Activated CD8-positive, alpha-beta memory T cell treated with anti-CD3 and anti-CD28 coated beads, Interleukin-2, amount 10 ng/mL, durations not matched to agents 7 days and 5 days (primary cell): ENCODE measurements around the gene OBP2A. TPM values are rescaled to one million over a fixed set of nuclear protein-coding genes. Genes with fewer than 3 reads are reported as not detected.
A peak's percentile ranks its signal among the peaks of the same experiment; 100 is the strongest.
"Not testable (repeated sequence)": the region's sequence is repeated elsewhere in the genome, so short reads cannot be mapped to it uniquely, and the experiment has no call there.

ENCODE experiments used
- ATAC-seq: fragments of 150-1000 bp; cut with Tn5 transposase; one replicate; pipeline ENCODE4 v1.10.0; 2021; ENCODE audit warnings: moderate library complexity
- CTCF ChIA-PET: fragments of 350-600 bp; sonication (Branson Sonifier 250); formaldehyde crosslinking; loops from one replicate; lab custom pipeline; 2021; ENCODE audit warnings: antibody characterized with exemption; lab: Charles Lee
- DNase-seq: peaks from one replicate; pipeline ENCODE4 v3.0.0-alpha.2; 2020
- H3K27ac Mint-ChIP-seq: one replicate; pipeline ENCODE4 v1.8.0; 2021; ENCODE audit warnings: mild to moderate bottlenecking, mixed read lengths
- H3K27me3 Mint-ChIP-seq: one replicate; pipeline ENCODE4 v1.8.0; 2021; ENCODE audit warnings: mixed read lengths
- H3K36me3 Mint-ChIP-seq: one replicate; pipeline ENCODE4 v1.8.0; 2021; ENCODE audit warnings: mild to moderate bottlenecking, mixed read lengths
- H3K4me1 Mint-ChIP-seq: one replicate; pipeline ENCODE4 v1.8.0; 2021; ENCODE audit warnings: mixed read lengths
- H3K4me3 Mint-ChIP-seq: one replicate; pipeline ENCODE4 v1.8.0; 2021; ENCODE audit warnings: mild to moderate bottlenecking, moderate library complexity, mixed read lengths
- H3K9me3 Mint-ChIP-seq: one replicate; pipeline ENCODE4 v1.8.0; 2022; ENCODE audit warnings: low read depth, mixed read lengths
- total RNA-seq, 2 experiments: library from RNA; stranded (reverse); gene quantifications; one replicate each; pipeline ENCODE4 v1.2.3, GENCODE V29; 2021

OBP2A gene
- total RNA-seq: not detected

- H3K9me3 Mint-ChIP-seq, H3K36me3 Mint-ChIP-seq, H3K27ac Mint-ChIP-seq, H3K4me3 Mint-ChIP-seq, CTCF ChIA-PET, DNase-seq, H3K4me1 Mint-ChIP-seq, ATAC-seq: not testable (repeated sequence)
- H3K27me3 Mint-ChIP-seq: peaks cover 16% of the 10 kb centered on the region
These were observed at the start of gene OBP2A for GRCh38 chr9:135545646-135546176. TSS of gene OBP2A (plus strand) at chr9:135546126. CDS start at chr9:135546181, 55 bp downstream.

- Mint-ChIP-seq H3K27me3 (peaks cover 6% of the 10 kb centered on the region), H3K4me1 (peaks cover 13% of the 10 kb centered on the region), H3K36me3 (peaks cover 8% of the 10 kb centered on the region), H3K27ac (no peak overlapping the region), H3K4me3 (no peak overlapping the region), H3K9me3 (no peaks in the 10 kb centered on the region)
- ATAC-seq: no peak
- CTCF ChIA-PET: interaction anchor here (0.6 kb wide), 1 partner anchor 1480 kb away, joined by 3 read pairs; no protein-coding TSS in a partner anchor
- DNase-seq: no peak
These were observed 47.4 kb upstream of the OBP2A start for GRCh38 chr9:135498381-135499126.

DNA sequence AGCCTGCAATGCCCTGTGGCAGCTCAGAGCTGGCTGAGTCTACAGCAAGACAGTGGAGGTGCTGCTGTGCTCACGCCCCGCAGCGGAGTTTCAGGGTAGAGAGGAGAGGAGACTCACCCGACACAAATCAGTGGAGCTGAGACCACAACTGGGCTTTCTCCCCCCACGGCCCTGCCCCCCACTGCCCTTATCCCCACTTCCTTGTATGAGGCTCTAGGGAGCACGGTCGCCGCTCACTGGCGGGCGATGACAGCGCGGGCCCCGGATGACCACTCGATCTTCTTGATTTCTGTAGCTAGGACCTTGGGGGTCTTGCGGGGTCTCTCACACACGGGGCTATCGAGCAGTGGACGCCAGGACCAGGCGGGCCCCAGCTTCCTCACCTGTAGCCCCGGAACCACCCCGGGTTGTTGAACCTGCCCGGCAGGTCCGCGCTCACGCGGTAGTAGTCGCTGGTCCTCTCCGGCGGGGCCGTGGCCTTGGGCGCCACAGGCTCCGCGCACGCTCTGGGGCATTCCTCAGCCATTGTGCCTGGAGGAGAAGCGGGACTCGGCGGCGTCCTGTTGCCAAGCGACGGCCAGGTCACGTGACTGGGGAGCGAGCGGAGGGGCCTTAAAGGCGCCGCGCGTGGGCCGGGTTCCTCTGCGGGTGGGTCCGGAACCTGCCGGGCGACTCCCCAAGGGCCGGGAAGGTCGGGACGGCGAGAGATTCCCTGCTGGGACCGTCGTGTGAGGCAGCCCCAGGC, 46.4 kb upstream of the OBP2A start:
- Mint-ChIP-seq H3K36me3 (peaks cover 13% of the 10 kb centered on the region), H3K9me3 (no peaks in the 10 kb centered on the region), H3K4me3 (peak overlapping the region; percentile 91), H3K27ac (no peak overlapping the region), H3K27me3 (peaks cover 6% of the 10 kb centered on the region), H3K4me1 (peaks cover 13% of the 10 kb centered on the region)
- CTCF ChIA-PET: interaction anchor here (0.9 to 1.0 kb wide), 3 partner anchors 9 to 30 kb away, joined by 3 to 4 read pairs (median 3); no protein-coding TSS in a partner anchor
- DNase-seq (peak; percentile 88), ATAC-seq (peak; percentile 43)

DNA sequence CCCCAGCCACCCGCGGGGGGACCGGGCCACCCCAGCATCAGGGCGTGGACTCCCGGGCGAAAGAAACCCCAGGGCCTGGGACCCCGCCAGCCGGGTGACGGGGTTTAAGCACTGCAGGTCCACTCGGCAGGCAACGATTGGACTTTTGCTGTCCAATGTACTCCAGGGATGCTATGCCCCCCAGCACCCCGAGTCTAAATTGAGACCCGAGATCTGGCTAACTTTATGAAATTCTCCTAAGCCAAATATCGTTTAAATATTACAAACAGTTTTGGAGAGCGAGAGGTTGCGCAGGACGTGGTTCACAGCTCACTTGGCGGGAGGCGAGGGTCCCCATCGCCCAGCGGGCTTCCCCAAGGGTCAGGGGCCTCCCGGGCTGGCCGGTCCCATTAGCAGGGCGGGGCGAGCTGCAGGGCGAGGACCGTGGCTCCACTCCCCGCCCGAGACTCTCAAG, 45.8 kb upstream of the OBP2A start:
- no peaks in the 10 kb centered on the region for H3K9me3 Mint-ChIP-seq
- CTCF ChIA-PET: interaction anchor here (0.9 to 1.0 kb wide), 3 partner anchors 9 to 29 kb away, joined by 3 to 4 read pairs (median 3); no protein-coding TSS in a partner anchor
- ATAC-seq (no peak), DNase-seq (no peak)
- peaks cover 16% of the 10 kb centered on the region for H3K36me3 Mint-ChIP-seq
- H3K4me3 Mint-ChIP-seq: peak overlapping the region; percentile 91
- H3K27ac Mint-ChIP-seq: peak overlapping the region; percentile 49
- H3K27me3 Mint-ChIP-seq: peaks cover 4% of the 10 kb centered on the region
- peaks cover 13% of the 10 kb centered on the region for H3K4me1 Mint-ChIP-seq

DNA sequence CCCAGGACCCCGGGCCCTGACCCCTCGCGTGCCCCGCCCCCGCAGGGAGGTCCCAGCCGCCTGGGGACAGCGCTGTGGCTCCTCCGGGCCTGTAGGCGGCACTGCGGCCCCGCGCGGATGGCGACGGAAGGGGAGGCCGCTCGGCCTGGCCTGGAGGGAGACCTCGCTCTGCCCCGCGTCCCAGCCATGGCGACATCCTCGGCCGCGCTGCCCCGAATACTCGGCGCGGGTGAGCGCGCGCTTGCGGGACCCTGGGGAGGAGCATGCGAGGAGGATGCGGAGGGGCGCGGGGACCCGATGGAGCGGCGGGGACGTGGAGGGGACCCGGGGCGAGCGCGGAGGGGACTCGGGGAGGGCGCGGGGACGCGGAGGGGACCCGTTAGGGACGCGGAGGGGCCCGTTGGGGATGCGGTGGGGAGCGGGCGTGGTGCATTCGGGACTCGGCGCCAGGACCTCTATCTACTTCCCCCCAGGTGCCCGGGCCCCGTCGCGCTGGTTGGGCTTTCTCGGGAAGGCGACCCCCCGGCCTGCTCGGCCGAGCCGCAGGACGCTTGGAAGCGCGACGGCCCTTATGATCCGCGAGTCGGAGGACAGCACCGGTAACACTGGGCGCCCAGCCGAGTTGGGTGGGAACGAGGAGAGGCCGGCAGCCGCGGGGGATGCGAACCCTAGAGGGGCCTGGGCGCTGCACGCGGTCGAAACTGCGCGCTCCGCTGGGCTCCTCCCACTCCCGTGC, 45.2 kb upstream of the OBP2A start, which contains the start of gene MRPS2:
MRPS2 (plus strand) TSS at position 158 of the 736 bp plus-strand sequence; CDS start at position 187, 29 bp downstream.
- H3K36me3 Mint-ChIP-seq: peaks cover 16% of the 10 kb centered on the region
- no peaks in the 10 kb centered on the region for H3K9me3 Mint-ChIP-seq
- H3K27ac Mint-ChIP-seq: peak within 1 kb of the TSS; percentile 94
- DNase-seq (peak; percentile 89), ATAC-seq (peak; percentile 96)
- peak within 1 kb of the TSS; percentile 91 for H3K4me3 Mint-ChIP-seq
- peaks cover 2% of the 10 kb centered on the region for H3K27me3 Mint-ChIP-seq
- peaks cover 13% of the 10 kb centered on the region for H3K4me1 Mint-ChIP-seq
- CTCF ChIA-PET: interaction anchor here (0.9 to 1.0 kb wide), 3 partner anchors 10 to 29 kb away, joined by 3 to 4 read pairs (median 3); no protein-coding TSS in a partner anchor

GRCh38 chr9:135501261-135502167, 44.4 kb upstream of the OBP2A start:
- Mint-ChIP-seq H3K27ac (peak overlapping the region; percentile 47), H3K36me3 (peaks cover 16% of the 10 kb centered on the region), H3K27me3 (peaks cover 2% of the 10 kb centered on the region), H3K9me3 (no peaks in the 10 kb centered on the region), H3K4me3 (peak overlapping the region; percentile 91), H3K4me1 (peaks cover 13% of the 10 kb centered on the region)
- no peak for ATAC-seq
- CTCF ChIA-PET: no interaction called here
- peak; percentile 70 for DNase-seq

DNA sequence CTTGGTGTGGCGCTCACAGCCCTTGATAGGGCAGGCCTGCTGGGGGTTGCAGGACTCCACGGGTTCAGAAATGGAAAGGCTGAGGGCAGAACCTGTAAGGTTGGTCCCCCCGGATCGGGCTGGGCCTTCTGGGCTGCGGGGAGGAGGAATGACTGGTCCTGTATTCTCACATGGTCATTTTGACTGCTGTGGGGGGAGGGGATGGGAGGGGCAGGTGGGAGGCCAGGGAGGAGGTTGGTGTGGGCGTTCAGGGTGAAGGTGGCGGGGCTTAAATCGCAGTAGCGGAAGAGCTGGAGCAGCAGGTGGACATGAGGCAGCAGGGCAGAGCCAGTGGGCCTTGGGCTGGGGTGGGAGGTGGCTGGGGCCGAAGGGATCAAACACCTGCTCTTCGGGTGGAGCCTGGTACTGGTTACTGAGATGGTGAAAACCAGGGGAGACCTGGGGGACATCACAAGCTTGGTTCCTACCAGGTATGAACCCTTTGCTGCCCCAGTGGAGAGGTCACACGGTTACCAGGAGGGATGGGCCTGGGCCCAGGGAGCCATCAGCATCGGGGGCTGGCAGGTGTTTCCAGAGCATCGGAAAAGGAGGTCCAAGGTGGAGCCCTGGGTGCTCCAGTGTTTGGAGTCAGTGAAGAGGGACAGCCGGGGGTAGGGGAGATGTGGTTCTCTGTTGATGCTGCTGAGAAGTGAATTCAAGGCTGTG, 43.6 kb upstream of the OBP2A start:
- Mint-ChIP-seq H3K36me3 (peaks cover 16% of the 10 kb centered on the region), H3K4me3 (peak overlapping the region; percentile 91), H3K27me3 (peaks cover 2% of the 10 kb centered on the region), H3K27ac (no peak overlapping the region), H3K4me1 (peaks cover 13% of the 10 kb centered on the region), H3K9me3 (no peaks in the 10 kb centered on the region)
- no peak for DNase-seq
- no peak for ATAC-seq
- CTCF ChIA-PET: no interaction called here

- ATAC-seq: no peak
- Mint-ChIP-seq H3K27ac (no peak overlapping the region), H3K27me3 (peaks cover 2% of the 10 kb centered on the region), H3K36me3 (peaks cover 16% of the 10 kb centered on the region), H3K4me1 (peaks cover 13% of the 10 kb centered on the region), H3K9me3 (no peaks in the 10 kb centered on the region), H3K4me3 (no peak overlapping the region)
- DNase-seq: no peak
- CTCF ChIA-PET: no interaction called here
These were observed 43.0 kb upstream of the OBP2A start for GRCh38 chr9:135502873-135503321.

- Mint-ChIP-seq H3K36me3 (peaks cover 16% of the 10 kb centered on the region), H3K9me3 (no peaks in the 10 kb centered on the region), H3K27ac (no peak overlapping the region), H3K4me3 (no peak overlapping the region), H3K4me1 (peaks cover 13% of the 10 kb centered on the region), H3K27me3 (peaks cover 2% of the 10 kb centered on the region)
- no peak for DNase-seq
- CTCF ChIA-PET: interaction anchor here (0.9 to 1.5 kb wide), 5 partner anchors 9 to 99 kb away, joined by 3 to 6 read pairs (median 4); no protein-coding TSS in a partner anchor
- ATAC-seq: no peak
These were observed 42.3 kb upstream of the OBP2A start for GRCh38 chr9:135503371-135504261.

- peak; percentile 71 for DNase-seq
- peaks cover 16% of the 10 kb centered on the region for H3K36me3 Mint-ChIP-seq
- CTCF ChIA-PET: interaction anchor here (0.5 to 2.6 kb wide), 9 partner anchors 8 to 98 kb away, joined by 3 to 15 read pairs (median 4); no protein-coding TSS in a partner anchor
- no peak overlapping the region for H3K27ac Mint-ChIP-seq
- H3K4me1 Mint-ChIP-seq: peaks cover 13% of the 10 kb centered on the region
- ATAC-seq: no peak
- H3K9me3 Mint-ChIP-seq: no peaks in the 10 kb centered on the region
- peaks cover 8% of the 10 kb centered on the region for H3K27me3 Mint-ChIP-seq
- no peak overlapping the region for H3K4me3 Mint-ChIP-seq
These were observed 41.4 kb upstream of the OBP2A start for GRCh38 chr9:135504262-135505243.
